Testis (tissue), 2 donors: ENCODE results near the gene KLHL25.

Experiments
- POLR2A ChIP-seq: fragments of 450-650 bp; IDR thresholded peaks from one replicate; pipeline ENCODE4 v1.6.1; 2017; ENCODE audit warnings: antibody characterized with exemption, mild to moderate bottlenecking, moderate library complexity
- TF ChIP-seq, protein P1 (sequence below), 3 experiments: fragments of 450-650 bp in 2 of 3; fragments of 200-600 bp in 1 of 3; sonication (generic) in 1 of 3; IDR thresholded peaks; one replicate each; pipeline ENCODE4 v1.5.1; 2016 to 2019; ENCODE audit warnings: antibody characterized with exemption in 3 of 3, mild to moderate bottlenecking in 2 of 3, moderate library complexity in 1 of 3

DNA sequence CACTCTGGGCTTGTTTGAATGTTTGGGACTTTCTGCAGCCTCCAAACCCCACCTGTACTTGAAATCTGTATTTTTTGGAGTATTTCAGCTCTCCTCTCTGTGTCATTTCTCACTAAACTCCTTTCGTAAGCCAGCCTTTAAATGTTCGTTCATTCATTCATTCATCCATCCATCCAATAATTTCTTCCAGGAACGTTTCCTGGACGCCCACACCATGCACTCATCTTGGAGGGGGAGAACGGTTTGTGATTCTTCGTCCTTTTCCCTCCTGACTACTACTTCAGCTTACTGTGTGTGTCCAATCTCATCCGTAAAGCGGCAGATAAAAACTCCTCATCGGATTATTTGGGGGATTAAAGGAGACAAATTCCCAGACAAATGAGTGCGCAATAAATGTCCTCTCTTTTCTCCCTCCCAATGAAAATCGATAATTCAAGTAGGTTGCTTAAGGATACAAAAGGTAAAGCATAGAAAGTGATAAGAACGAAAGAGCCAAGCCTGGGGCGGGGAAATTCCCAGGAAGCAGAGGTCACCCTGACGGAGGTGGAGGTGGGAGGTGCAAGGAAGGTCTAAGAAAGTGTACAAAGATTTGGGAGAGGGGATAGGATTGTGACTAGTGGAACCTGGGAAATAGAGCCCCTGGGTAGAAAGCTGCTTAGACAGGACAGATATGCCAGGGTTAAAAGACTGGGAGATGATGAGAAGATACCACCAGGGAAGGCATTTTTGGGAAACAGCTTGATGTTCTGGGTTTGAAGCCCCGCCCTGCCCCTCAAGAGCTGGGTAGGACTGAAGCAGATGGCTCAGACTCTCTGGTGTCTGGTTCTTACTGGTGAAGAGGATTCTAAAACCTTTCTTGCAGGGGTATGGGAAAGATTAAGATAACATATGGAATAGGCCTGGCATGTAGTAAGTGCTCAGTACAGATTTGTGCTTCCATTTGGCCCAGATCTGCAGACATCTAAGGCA is 896 bp upstream of the KLHL25 start:
- no peak for TF ChIP-seq POLR2A
- TF ChIP-seq, protein P1, sequence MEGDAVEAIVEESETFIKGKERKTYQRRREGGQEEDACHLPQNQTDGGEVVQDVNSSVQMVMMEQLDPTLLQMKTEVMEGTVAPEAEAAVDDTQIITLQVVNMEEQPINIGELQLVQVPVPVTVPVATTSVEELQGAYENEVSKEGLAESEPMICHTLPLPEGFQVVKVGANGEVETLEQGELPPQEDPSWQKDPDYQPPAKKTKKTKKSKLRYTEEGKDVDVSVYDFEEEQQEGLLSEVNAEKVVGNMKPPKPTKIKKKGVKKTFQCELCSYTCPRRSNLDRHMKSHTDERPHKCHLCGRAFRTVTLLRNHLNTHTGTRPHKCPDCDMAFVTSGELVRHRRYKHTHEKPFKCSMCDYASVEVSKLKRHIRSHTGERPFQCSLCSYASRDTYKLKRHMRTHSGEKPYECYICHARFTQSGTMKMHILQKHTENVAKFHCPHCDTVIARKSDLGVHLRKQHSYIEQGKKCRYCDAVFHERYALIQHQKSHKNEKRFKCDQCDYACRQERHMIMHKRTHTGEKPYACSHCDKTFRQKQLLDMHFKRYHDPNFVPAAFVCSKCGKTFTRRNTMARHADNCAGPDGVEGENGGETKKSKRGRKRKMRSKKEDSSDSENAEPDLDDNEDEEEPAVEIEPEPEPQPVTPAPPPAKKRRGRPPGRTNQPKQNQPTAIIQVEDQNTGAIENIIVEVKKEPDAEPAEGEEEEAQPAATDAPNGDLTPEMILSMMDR (IDR thresholded peaks at IDR 0.05), result no peak
